Aorta (tissue), 5 donors: ENCODE measurements around the gene KRTAP5-7. TPM values are rescaled to one million over a fixed set of nuclear protein-coding genes. Genes with fewer than 3 reads are reported as not detected.
"Not testable (repeated sequence)": the region's sequence is repeated elsewhere in the genome, so short reads cannot be mapped to it uniquely, and the experiment has no call there.

ENCODE experiments used
- ATAC-seq: fragments of 200-7000 bp; cut with Tn5 transposase; one replicate; pipeline ENCODE4 v1.9.1; 2022; ENCODE audit warnings: moderate library complexity; ENCODE audit not compliant: low FRiP score
- DNase-seq, 2 donors: peaks; one replicate each; pipeline ENCODE4 v3.0.0-alpha.2; 2020
- H3K27ac ChIP-seq, 2 donors: one replicate each; pipeline ENCODE4 v1.5.1; 2013; ENCODE audit warnings: low read length in 2 of 2, mild to moderate bottlenecking in 2 of 2, moderate library complexity in 2 of 2, control low read depth in 1 of 2, inconsistent platforms in 1 of 2, low read depth in 1 of 2
- H3K27me3 ChIP-seq, 2 donors: one replicate each; pipeline ENCODE4 v1.6.1; 2013; ENCODE audit warnings: control low read depth in 1 of 2, low read length in 1 of 2, mild to moderate bottlenecking in 1 of 2, moderate library complexity in 1 of 2; ENCODE audit not compliant: insufficient read depth in 2 of 2, control insufficient read depth in 1 of 2
- H3K36me3 ChIP-seq, 2 donors: one replicate each; pipeline ENCODE4 v1.6.1; 2013; ENCODE audit warnings: control low read depth in 1 of 2, low read length in 1 of 2, mild to moderate bottlenecking in 1 of 2; ENCODE audit not compliant: insufficient read depth in 2 of 2, control insufficient read depth in 1 of 2
- H3K4me1 ChIP-seq, 2 donors: one replicate each; pipeline ENCODE4 v1.6.1; 2013; ENCODE audit warnings: low read length in 2 of 2, control low read depth in 1 of 2, mild to moderate bottlenecking in 1 of 2, moderate library complexity in 1 of 2; ENCODE audit not compliant: insufficient read depth in 2 of 2, control insufficient read depth in 1 of 2
- H3K4me3 ChIP-seq, 2 donors: one replicate each; pipeline ENCODE4 v1.5.1; 2013; ENCODE audit warnings: low read length in 2 of 2, control low read depth in 1 of 2, mild to moderate bottlenecking in 1 of 2
- H3K9me3 ChIP-seq: one replicate; pipeline ENCODE4 v1.6.1; 2013; ENCODE audit warnings: mild to moderate bottlenecking, low read length; ENCODE audit not compliant: control insufficient read depth
- WGBS, 2 donors: extraction: QIAGEN DNeasy Blood & Tissue Kit; methylation state at CpG; one replicate each; pipeline ENCODE4 v1.1.7; 2013; 5-methylcytosine and 5-hydroxymethylcytosine counted together
- intact Hi-C, 2 donors: fragments of 100-400 bp; cut with DNase I; formaldehyde crosslinking; loops; one replicate each; pipeline versions ENCODE4 v1.14.2 to v1.15.0; 2022
- polyA plus RNA-seq, 2 donors: library from polyadenylated mRNA; stranded (reverse); fragments of 200-250 nt; gene quantifications; one replicate each; pipeline ENCODE4 v1.2.3, GENCODE V29; 2013
- total RNA-seq, 2 donors: library from RNA; stranded (reverse); fragmentation: NEBNext Ultra II Directional; extraction: Animal tissue kit (Norgen Biotek cat#: 25700); gene quantifications; one replicate each; pipeline ENCODE4 v1.2.1, GENCODE V29; 2021
- donor health status: healthy with polysubstance abuse.
- donor health status: Bipolar disorder and iron deficiency.
- donor health status: DM: no; HTN: no; CAD: no.
- donor health status: DM: no; HTN: no; CAD: no.
- donor health status: DM: yes; HTN: yes; CAD: no.

KRTAP5-7 gene
- total and polyA plus RNA-seq, 4 donors = 0.39 to 0.63 TPM; not detected in 2

- ATAC-seq = no peak
- H3K4me3 ChIP-seq = no peak overlapping the region
- no peaks in the 10 kb centered on the region for H3K27me3 ChIP-seq
- no peak for DNase-seq
- no peaks in the 10 kb centered on the region for H3K9me3 ChIP-seq
- no peaks in the 10 kb centered on the region for H3K36me3 ChIP-seq
- intact Hi-C loops = no loop called here
- no peaks in the 10 kb centered on the region for H3K4me1 ChIP-seq
- no peak overlapping the region for H3K27ac ChIP-seq
Observed at GRCh38 chr11:71557257-71557656, 30.2 kb downstream of the KRTAP5-7 start.

- H3K27me3 ChIP-seq = peaks cover 0 to 1% of the 10 kb centered on the region in 2 donors
- no peak overlapping the region for H3K27ac ChIP-seq
- H3K4me1 ChIP-seq = no peaks in the 10 kb centered on the region
- H3K9me3 ChIP-seq = no peaks in the 10 kb centered on the region
- WGBS, 2 donors = 50 to 55% methylated on average over 1 of the region's 1 CpG
- H3K4me3 ChIP-seq = no peak overlapping the region
- no peaks in the 10 kb centered on the region for H3K36me3 ChIP-seq
- no peak for DNase-seq
- intact Hi-C loops = no loop called here
- no peak for ATAC-seq
Observed at GRCh38 chr11:71558996-71559395, 31.9 kb downstream of the KRTAP5-7 start.

- no peak for DNase-seq
- Histone ChIP-seq H3K27me3 (peaks cover 0 to 1% of the 10 kb centered on the region in 2 donors), H3K36me3 (no peaks in the 10 kb centered on the region), H3K27ac (no peak overlapping the region), H3K9me3 (no peaks in the 10 kb centered on the region), H3K4me3 (no peak overlapping the region), H3K4me1 (no peaks in the 10 kb centered on the region)
- intact Hi-C loops = no loop called here
- ATAC-seq = no peak
Observed at GRCh38 chr11:71562120-71562519, 35.1 kb downstream of the KRTAP5-7 start.

- peaks cover 0 to 1% of the 10 kb centered on the region in 2 donors for H3K27me3 ChIP-seq
- H3K27ac ChIP-seq = no peak overlapping the region
- H3K4me1 ChIP-seq = no peaks in the 10 kb centered on the region
- DNase-seq (no peak), ATAC-seq (no peak)
- intact Hi-C loops = no loop called here
- no peaks in the 10 kb centered on the region for H3K9me3 ChIP-seq
- no peaks in the 10 kb centered on the region for H3K36me3 ChIP-seq
- 29 to 36% methylated on average over 8 of the region's 8 CpGs for WGBS, 2 donors
- no peak overlapping the region for H3K4me3 ChIP-seq
Observed at GRCh38 chr11:71563406-71563805, 36.3 kb downstream of the KRTAP5-7 start.

GRCh38 chr11:71564430-71564829 lies 37.4 kb downstream of the KRTAP5-7 start:
- no peaks in the 10 kb centered on the region for H3K9me3 ChIP-seq
- no peak overlapping the region for H3K27ac ChIP-seq
- H3K4me3 ChIP-seq = no peak overlapping the region
- intact Hi-C loops = no loop called here
- no peaks in the 10 kb centered on the region for H3K4me1 ChIP-seq
- peaks cover 0 to 1% of the 10 kb centered on the region in 2 donors for H3K27me3 ChIP-seq
- ATAC-seq = no peak
- H3K36me3 ChIP-seq = no peaks in the 10 kb centered on the region
- WGBS, 2 donors = 83 to 88% methylated on average over 4 of the region's 4 CpGs
- no peak for DNase-seq

GRCh38 chr11:71565263-71565662 lies 38.2 kb downstream of the KRTAP5-7 start, which contains the start of gene KRTAP5-10:
Gene KRTAP5-10 (plus strand): TSS chr11:71565563. CDS start chr11:71565588, 25 bp downstream.
- H3K27me3 ChIP-seq = peaks cover 0 to 1% of the 10 kb centered on the region in 2 donors
- H3K4me1 ChIP-seq = no peaks in the 10 kb centered on the region
- intact Hi-C loops = no loop called here
- WGBS, 2 donors = 38 to 59% methylated on average over 4 to 5 of the region's 5 CpGs
- ATAC-seq (no peak), DNase-seq (no peak)
- no peak within 1 kb of the TSS for H3K4me3 ChIP-seq
- H3K27ac ChIP-seq = no peak within 1 kb of the TSS
- no peaks in the 10 kb centered on the region for H3K9me3 ChIP-seq
- no peaks in the 10 kb centered on the region for H3K36me3 ChIP-seq

- H3K4me1 ChIP-seq = no peaks in the 10 kb centered on the region
- 76 to 78% methylated on average over 10 of the region's 10 CpGs for WGBS, 2 donors
Observed at GRCh38 chr11:71566081-71566620, 39.1 kb downstream of the KRTAP5-7 start.

GRCh38 chr11:71566626-71567599 lies 39.8 kb downstream of the KRTAP5-7 start:
- WGBS, 2 donors = 64% methylated on average over 17 to 21 of the region's 21 CpGs
- H3K36me3 ChIP-seq, H3K27ac ChIP-seq, H3K27me3 ChIP-seq, DNase-seq, intact Hi-C loops, H3K4me1 ChIP-seq, H3K4me3 ChIP-seq, H3K9me3 ChIP-seq, ATAC-seq: not testable (repeated sequence)

More at GRCh38 chr11:71566081-71566620, 39.1 kb downstream of the KRTAP5-7 start:
- Histone ChIP-seq H3K4me3 (no peak overlapping the region), H3K27me3 (peaks cover 0 to 1% of the 10 kb centered on the region in 2 donors), H3K36me3 (no peaks in the 10 kb centered on the region), H3K27ac (no peak overlapping the region), H3K9me3 (no peaks in the 10 kb centered on the region)
- intact Hi-C loops = no loop called here
- no peak for ATAC-seq
- no peak for DNase-seq

- H3K4me1 ChIP-seq, H3K27me3 ChIP-seq, H3K36me3 ChIP-seq, H3K4me3 ChIP-seq, intact Hi-C loops, H3K9me3 ChIP-seq, H3K27ac ChIP-seq, ATAC-seq, DNase-seq: not testable (repeated sequence)
- 78 to 80% methylated on average over 8 of the region's 8 CpGs for WGBS, 2 donors
Observed at GRCh38 chr11:71567633-71568032, 40.6 kb downstream of the KRTAP5-7 start.
